Suppressor macrophage treated with lipopolysaccharide for 1 hour (primary cell): Measurements from ENCODE around the gene TUSC7.

Experiments used
- DNase-seq, 3 donors: peaks; one replicate each; pipeline ENCODE4 v3.0.0-alpha.2; 2020 to 2022

The TUSC7 gene

GRCh38 chr3:116709479-116709878 lies at the start of gene TUSC7:
TSS of gene TUSC7 (plus strand) at chr3:116709779.
- no peak for DNase-seq

GRCh38 chr3:116661196-116661595 lies 48.4 kb upstream of the TUSC7 start:
- DNase-seq: no peak

GRCh38 chr3:116663161-116664110 lies 46.1 kb upstream of the TUSC7 start:
- DNase-seq: no peak

GRCh38 chr3:116667324-116667723 lies 42.3 kb upstream of the TUSC7 start:
- no peak for DNase-seq

GRCh38 chr3:116667791-116668190 lies 41.8 kb upstream of the TUSC7 start:
- no peak for DNase-seq

GRCh38 chr3:116669576-116669975 lies 40.0 kb upstream of the TUSC7 start:
- no peak for DNase-seq

- DNase-seq: no peak
Observed at GRCh38 chr3:116671151-116671550, 38.4 kb upstream of the TUSC7 start.

GRCh38 chr3:116678853-116679252 lies 30.7 kb upstream of the TUSC7 start:
- DNase-seq: no peak

GRCh38 chr3:116691041-116691440 lies 18.5 kb upstream of the TUSC7 start:
- DNase-seq: no peak

GRCh38 chr3:116701070-116701469 lies 8.5 kb upstream of the TUSC7 start:
- DNase-seq: no peak

- DNase-seq: no peak
Observed at GRCh38 chr3:116702334-116702733, 7.2 kb upstream of the TUSC7 start.

- DNase-seq: no peak
Observed at GRCh38 chr3:116707531-116707930, 2.0 kb upstream of the TUSC7 start.

GRCh38 chr3:116716490-116716889 lies 6.9 kb downstream of the TUSC7 start:
- DNase-seq: no peak

- DNase-seq: no peak
Observed at GRCh38 chr3:116717566-116717965, 8.0 kb downstream of the TUSC7 start.

- DNase-seq: no peak
Observed at GRCh38 chr3:116728454-116728853, 18.9 kb downstream of the TUSC7 start.

- no peak for DNase-seq
Observed at GRCh38 chr3:116734243-116734642, 24.7 kb downstream of the TUSC7 start.

GRCh38 chr3:116739678-116740077 lies 30.1 kb downstream of the TUSC7 start:
- no peak for DNase-seq

GRCh38 chr3:116740293-116740692 lies 30.7 kb downstream of the TUSC7 start:
- DNase-seq: no peak

GRCh38 chr3:116741467-116741866 lies 31.9 kb downstream of the TUSC7 start:
- no peak for DNase-seq

GRCh38 chr3:116743062-116743461 lies 33.5 kb downstream of the TUSC7 start:
- no peak for DNase-seq

GRCh38 chr3:116749388-116749787 lies 39.8 kb downstream of the TUSC7 start:
- no peak for DNase-seq

GRCh38 chr3:116757315-116757714 lies 47.7 kb downstream of the TUSC7 start:
- no peak for DNase-seq

GRCh38 chr3:116759316-116759715 lies 49.7 kb downstream of the TUSC7 start:
- no peak for DNase-seq
